HFFc6 (cell line): ENCODE data around the gene CCDC74A. TPM values are rescaled to one million over a fixed set of nuclear protein-coding genes. Genes with fewer than 3 reads are reported as not detected.
"Not testable (repeated sequence)": the region's sequence is repeated elsewhere in the genome, so short reads cannot be mapped to it uniquely, and the experiment has no call there.

Source experiments
- DNase-seq: peaks from one replicate; pipeline ENCODE4 v3.0.0-alpha.2; 2018
- H3K27ac Mint-ChIP-seq: 2 replicates; pipeline ENCODE4 v1.8.0; 2020; ENCODE audit warnings: mild to moderate bottlenecking, mixed read lengths
- H3K27me3 Mint-ChIP-seq: 2 replicates; pipeline ENCODE4 v1.8.0; 2021; ENCODE audit warnings: mild to moderate bottlenecking, moderate library complexity, mixed read lengths; ENCODE audit not compliant: insufficient read depth
- H3K36me3 Mint-ChIP-seq: 2 replicates; pipeline ENCODE4 v1.8.0; 2021; ENCODE audit warnings: low read depth, mixed read lengths
- H3K4me1 Mint-ChIP-seq: 2 replicates; pipeline ENCODE4 v1.8.0; 2020; ENCODE audit warnings: low read depth, mixed read lengths
- H3K4me3 Mint-ChIP-seq: 2 replicates; pipeline ENCODE4 v1.8.0; 2020; ENCODE audit warnings: mild to moderate bottlenecking, moderate library complexity, mixed read lengths
- H3K9me3 Mint-ChIP-seq: 2 replicates; pipeline ENCODE4 v1.8.0; 2020; ENCODE audit warnings: mild to moderate bottlenecking, mixed read lengths
- total RNA-seq, 6 experiments: library from RNA; stranded (reverse); fragmentation: NEBNext Ultra II Directional; extraction: Animal tissue kit (Norgen Biotek cat#: 25700); gene quantifications; 2 replicates in 1 of 6; 3 replicates in 5 of 6; pipeline ENCODE4 v1.2.3, GENCODE V29; 2021
- TF ChIP-seq, protein P1 (sequence below): fragments of 200-600 bp; sonication (generic); IDR thresholded peaks from 2 replicates; pipeline ENCODE4 v1.5.0; 2021; ENCODE audit warnings: antibody characterized with exemption, mild to moderate bottlenecking

CCDC74A gene
- total RNA-seq, 6 experiments from 2014 or later = 5.6 to 8.2 (median 7.3) TPM

DNA sequence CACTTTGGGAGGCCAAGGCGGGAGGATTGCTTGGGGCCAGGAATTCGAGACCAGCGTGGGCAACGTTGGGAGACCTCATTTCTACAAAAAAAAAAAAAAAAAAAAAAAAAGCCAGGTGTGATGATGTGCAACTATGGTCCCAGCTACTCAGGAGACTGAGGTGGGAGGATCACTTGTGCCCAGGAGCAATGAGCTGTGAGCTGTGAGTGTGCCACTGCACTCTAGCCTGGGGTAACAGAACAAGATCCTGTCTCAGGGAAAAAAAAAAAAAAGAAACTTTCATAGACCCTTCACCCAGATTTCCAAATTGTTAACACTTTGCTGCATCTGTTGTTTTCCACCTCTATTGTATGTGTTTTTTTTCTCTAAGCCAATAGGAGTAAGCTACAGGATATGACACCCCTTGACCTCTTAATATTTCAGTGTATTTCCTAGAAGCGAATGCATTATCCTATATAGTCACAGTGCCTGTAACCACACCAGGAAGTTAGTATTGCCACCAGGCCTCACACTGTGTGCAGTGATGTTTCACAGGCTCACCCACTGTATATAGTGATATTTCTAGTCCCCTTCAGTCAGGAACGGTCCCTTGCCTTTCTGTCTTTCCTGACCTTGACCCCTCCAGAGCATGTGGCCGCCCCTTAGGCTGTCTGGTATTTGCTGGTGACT is 23.5 kb upstream of the CCDC74A start:
- H3K9me3 Mint-ChIP-seq, DNase-seq, H3K27me3 Mint-ChIP-seq, H3K4me1 Mint-ChIP-seq, H3K27ac Mint-ChIP-seq, H3K4me3 Mint-ChIP-seq: not testable (repeated sequence)
- peaks cover 14% of the 10 kb centered on the region for H3K36me3 Mint-ChIP-seq

DNA sequence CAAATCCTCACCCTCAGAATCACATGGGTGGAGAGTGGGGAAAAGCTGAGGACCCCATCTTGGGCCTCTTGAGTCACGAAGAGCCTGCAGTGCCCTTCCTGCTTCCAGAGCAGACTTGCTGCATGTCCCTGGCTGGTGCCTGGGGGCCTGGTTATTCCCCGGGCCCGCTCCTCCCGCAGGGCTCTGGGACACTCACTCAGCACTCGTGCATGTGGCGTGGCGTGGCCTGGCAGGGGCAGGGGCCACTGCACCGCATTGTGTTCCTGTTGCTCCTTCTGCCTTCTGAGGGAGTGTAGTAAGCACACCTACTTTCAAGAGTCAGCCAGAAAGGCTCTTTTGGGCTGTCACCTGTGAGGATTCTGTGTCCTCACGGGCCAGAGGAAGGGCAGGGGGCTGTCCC is 18.1 kb upstream of the CCDC74A start:
- TF ChIP-seq, protein P1, sequence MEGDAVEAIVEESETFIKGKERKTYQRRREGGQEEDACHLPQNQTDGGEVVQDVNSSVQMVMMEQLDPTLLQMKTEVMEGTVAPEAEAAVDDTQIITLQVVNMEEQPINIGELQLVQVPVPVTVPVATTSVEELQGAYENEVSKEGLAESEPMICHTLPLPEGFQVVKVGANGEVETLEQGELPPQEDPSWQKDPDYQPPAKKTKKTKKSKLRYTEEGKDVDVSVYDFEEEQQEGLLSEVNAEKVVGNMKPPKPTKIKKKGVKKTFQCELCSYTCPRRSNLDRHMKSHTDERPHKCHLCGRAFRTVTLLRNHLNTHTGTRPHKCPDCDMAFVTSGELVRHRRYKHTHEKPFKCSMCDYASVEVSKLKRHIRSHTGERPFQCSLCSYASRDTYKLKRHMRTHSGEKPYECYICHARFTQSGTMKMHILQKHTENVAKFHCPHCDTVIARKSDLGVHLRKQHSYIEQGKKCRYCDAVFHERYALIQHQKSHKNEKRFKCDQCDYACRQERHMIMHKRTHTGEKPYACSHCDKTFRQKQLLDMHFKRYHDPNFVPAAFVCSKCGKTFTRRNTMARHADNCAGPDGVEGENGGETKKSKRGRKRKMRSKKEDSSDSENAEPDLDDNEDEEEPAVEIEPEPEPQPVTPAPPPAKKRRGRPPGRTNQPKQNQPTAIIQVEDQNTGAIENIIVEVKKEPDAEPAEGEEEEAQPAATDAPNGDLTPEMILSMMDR = no peak
- Mint-ChIP-seq H3K27ac (no peak overlapping the region), H3K27me3 (no peaks in the 10 kb centered on the region), H3K4me3 (no peak overlapping the region), H3K9me3 (no peaks in the 10 kb centered on the region), H3K4me1 (no peaks in the 10 kb centered on the region), H3K36me3 (peaks cover 7% of the 10 kb centered on the region)
- no peak for DNase-seq

DNA sequence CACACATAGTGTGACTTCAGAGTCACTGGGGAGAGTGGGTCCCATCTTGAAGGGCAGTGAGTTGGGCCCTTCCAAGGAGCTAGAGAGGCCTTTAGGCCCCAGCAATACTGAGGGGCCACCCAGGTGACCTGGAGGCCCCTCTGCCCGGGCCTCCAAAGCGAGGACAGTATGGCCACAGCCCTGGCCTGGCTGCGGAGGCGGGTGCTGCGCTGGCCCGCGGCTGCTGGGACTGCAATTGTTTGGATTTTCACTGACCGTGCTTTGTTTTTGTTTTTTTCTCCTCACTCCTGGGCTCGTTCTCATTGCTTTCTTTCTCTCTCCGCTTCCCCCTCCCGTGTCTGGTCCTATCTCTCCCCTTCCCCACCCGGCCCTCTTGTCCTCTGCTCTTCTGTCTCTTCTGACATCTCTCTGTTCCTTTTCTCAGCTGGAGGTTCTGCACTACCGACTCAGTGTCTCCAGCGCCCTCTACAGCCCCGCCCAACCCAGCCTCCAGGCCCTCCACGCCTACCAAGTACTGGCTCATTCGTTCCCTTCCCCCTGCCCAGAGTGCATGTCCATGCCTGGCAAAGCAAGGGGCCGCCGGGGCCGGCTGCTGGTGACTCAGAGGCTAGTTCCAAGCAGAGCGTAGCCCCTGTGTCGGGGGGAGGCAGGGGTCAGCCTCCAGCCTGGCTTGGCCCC is 16.3 kb upstream of the CCDC74A start:
- not testable (repeated sequence) for H3K36me3 Mint-ChIP-seq, H3K4me3 Mint-ChIP-seq, H3K4me1 Mint-ChIP-seq, H3K9me3 Mint-ChIP-seq, H3K27ac Mint-ChIP-seq, DNase-seq, H3K27me3 Mint-ChIP-seq

DNA sequence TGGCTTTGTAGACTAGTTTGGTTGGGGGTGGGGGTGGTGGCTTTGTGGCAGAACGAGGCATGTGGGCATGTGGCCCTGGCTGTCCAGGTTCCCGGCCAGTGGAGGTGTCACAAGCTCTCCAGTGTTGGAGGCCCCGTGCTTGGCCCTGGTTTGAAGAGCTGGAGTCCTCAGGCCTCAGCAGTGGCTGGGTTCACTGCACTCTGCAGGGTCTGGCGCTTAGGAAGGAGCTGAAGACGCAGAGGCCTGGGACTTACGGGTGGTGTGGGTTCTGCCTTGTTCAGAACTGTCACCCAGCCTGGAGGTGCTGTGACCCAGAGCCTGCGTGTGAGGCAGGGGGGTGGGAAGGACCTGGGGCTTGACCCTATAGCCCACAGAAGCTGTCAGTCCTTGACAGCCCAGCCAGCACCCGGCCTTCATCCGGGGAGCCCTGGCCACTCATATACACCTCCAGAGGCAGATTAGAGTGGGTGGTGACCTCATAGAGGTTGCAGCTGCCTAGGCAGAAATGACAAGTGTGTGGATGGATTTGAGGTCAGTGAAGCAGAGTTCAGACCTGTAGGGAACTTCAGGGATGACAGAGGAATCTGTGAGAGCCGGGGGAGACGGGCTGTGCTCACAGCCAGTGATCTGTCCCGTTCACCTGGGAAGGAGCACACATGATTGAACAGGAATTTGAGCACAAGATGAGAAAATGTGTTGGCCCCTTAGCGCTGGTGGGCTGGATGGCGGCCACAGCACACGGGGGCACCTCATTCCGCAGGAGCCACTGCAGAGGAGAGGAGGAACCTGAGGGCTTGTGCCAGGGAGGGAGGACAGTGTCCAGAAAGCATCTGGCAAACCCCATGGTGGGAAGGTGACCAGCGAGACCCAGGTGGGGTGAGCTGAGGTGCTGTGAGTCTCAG is 15.5 kb upstream of the CCDC74A start:
- not testable (repeated sequence) for DNase-seq, H3K27me3 Mint-ChIP-seq, H3K4me1 Mint-ChIP-seq, H3K4me3 Mint-ChIP-seq, H3K9me3 Mint-ChIP-seq, H3K36me3 Mint-ChIP-seq, H3K27ac Mint-ChIP-seq

DNA sequence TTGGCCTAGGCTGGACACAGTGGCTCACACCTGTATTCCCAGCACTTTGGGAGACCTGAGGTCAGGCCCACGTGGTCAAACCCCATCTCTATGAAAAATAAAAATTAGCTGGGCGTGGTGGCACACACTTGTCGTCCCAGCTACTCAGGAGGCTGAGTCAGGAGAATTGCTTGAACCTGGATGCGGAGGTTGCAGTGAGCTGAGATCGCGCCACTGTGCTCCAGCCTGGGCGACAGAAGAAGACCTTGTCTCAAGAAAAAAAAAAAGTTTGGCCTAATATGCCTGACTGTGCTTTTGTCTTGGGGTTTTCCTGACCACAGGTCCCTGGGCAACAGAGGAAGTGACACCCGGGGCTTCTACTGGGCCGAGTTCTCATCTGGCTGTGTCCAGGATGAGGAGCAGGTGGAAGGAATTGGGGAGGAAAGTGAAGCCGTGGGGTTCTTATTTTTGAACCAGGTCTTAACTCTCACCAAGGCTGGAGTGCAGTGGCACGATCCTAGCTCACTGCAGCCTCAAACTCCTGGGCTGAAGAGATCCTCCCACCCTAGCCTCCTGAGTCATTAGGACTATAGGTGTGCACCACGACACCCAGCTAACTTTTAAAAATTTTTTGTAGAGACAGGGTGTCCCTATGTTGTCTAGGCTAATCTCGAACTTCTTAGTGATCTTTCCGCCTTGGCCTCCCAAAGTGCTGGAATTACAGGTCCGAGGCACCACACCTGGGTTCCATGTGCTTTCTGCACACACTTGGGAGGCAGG is 13.1 kb upstream of the CCDC74A start:
- not testable (repeated sequence) for H3K4me1 Mint-ChIP-seq, H3K27me3 Mint-ChIP-seq, H3K9me3 Mint-ChIP-seq, H3K4me3 Mint-ChIP-seq, DNase-seq, H3K27ac Mint-ChIP-seq, H3K36me3 Mint-ChIP-seq

DNA sequence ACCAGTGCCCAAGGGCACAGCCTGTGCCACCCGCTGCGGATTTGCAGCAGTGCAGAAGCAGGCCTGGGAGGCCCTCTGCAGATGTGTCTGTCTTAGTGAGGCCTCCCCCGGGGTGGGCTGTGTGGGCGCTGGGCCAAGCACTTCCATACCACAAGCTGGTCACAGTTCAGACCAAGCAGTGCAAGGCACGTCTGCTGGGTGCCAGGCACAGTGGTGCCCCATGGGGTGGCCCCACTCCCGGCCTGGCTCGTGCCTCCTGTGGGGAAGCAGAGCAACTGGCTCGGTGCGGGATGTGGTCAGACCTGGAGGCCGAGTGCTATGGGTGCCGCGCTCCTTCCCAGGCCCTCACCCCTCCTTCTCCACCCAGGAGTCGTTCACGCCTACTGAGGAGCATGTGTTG is 12.5 kb upstream of the CCDC74A start:
- H3K9me3 Mint-ChIP-seq, H3K27me3 Mint-ChIP-seq, H3K4me1 Mint-ChIP-seq, H3K27ac Mint-ChIP-seq, H3K4me3 Mint-ChIP-seq, H3K36me3 Mint-ChIP-seq, DNase-seq: not testable (repeated sequence)

DNA sequence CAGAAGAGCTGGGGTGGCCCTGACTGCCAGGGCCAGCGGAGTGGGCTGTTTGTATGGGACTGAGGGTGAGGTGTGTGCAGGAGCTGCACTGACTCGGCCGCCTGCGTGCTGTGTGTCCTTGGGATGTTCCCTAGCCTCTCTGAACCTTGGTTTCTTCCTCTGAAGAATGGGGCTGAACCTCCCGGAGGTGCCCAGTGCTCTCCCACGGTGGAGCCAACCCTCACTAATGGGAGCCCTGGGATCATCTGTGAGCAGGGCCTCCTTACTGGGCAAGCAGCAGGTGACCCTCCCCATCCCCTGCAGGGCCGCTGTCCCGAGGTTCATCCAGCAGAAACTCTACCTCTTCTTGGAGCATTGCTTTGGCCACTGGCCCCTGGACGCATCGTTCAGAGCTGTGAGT is 11.7 kb upstream of the CCDC74A start:
- Mint-ChIP-seq H3K27me3 (no peaks in the 10 kb centered on the region), H3K27ac (no peak overlapping the region), H3K9me3 (no peaks in the 10 kb centered on the region), H3K4me3 (no peak overlapping the region), H3K4me1 (no peaks in the 10 kb centered on the region), H3K36me3 (no peaks in the 10 kb centered on the region)
- DNase-seq = no peak
- TF ChIP-seq, protein P1 = no peak
